Gastroesophageal sphincter (tissue), 4 donors: ENCODE data around the gene USP46. TPM values are rescaled to one million over a fixed set of nuclear protein-coding genes. Genes with fewer than 3 reads are reported as not detected.

Experiments
- ATAC-seq: fragments of 150-250 bp; one replicate; pipeline ENCODE4 v1.9.1; 2016; ENCODE audit warnings: mild to moderate bottlenecking, moderate library complexity
- H3K27ac ChIP-seq, 4 donors: fragments of 200-600 bp; sonication (generic) in 3 of 4; 1 replicate in 3 of 4; 2 replicates in 1 of 4; pipeline ENCODE4 v1.5.1; 2016 to 2019
- H3K27me3 ChIP-seq: fragments of 200-600 bp; sonication (generic); one replicate; pipeline ENCODE4 v1.5.1; 2019
- H3K36me3 ChIP-seq, 2 donors: fragments of 200-600 bp; sonication (generic); one replicate each; pipeline ENCODE4 v1.5.1; 2019; ENCODE audit warnings: control low read depth in 1 of 2
- H3K4me1 ChIP-seq, 3 donors: fragments of 200-600 bp; sonication (generic); 1 replicate in 2 of 3; 2 replicates in 1 of 3; pipeline ENCODE4 v1.5.1; 2016 to 2019; ENCODE audit warnings: control low read depth in 2 of 3
- H3K4me3 ChIP-seq, 2 donors: fragments of 200-600 bp; sonication (generic); one replicate each; pipeline ENCODE4 v1.5.1; 2019; ENCODE audit warnings: mild to moderate bottlenecking in 1 of 2, moderate library complexity in 1 of 2
- H3K9me3 ChIP-seq, 3 donors: fragments of 200-600 bp; sonication (generic); one replicate each; pipeline ENCODE4 v1.5.1; 2017 to 2019; ENCODE audit warnings: control low read depth in 2 of 3
- CTCF ChIP-seq, 4 experiments: fragments of 200-600 bp in 2 of 4; fragments of 450-650 bp in 2 of 4; sonication (generic) in 1 of 4; IDR thresholded peaks; one replicate each; pipeline ENCODE4 v1.5.1; 2017 to 2019; ENCODE audit warnings: antibody characterized with exemption in 4 of 4, mild to moderate bottlenecking in 2 of 4, moderate library complexity in 2 of 4
- EP300 ChIP-seq: sonication (generic); formaldehyde crosslinking; IDR thresholded peaks from one replicate; pipeline ENCODE4 v1.6.1; 2017; ENCODE audit warnings: antibody characterized with exemption, mild to moderate bottlenecking
- POLR2A ChIP-seq, 2 donors: fragments of 450-650 bp; IDR thresholded peaks; one replicate each; pipeline ENCODE4 v1.6.1; 2017; ENCODE audit warnings: antibody characterized with exemption in 2 of 2, mild to moderate bottlenecking in 2 of 2, moderate library complexity in 1 of 2
- POLR2AphosphoS5 ChIP-seq: sonication (generic); formaldehyde crosslinking; IDR thresholded peaks from one replicate; pipeline ENCODE4 v1.6.1; 2017; ENCODE audit warnings: antibody characterized with exemption
- WGBS, 2 donors: methylation state at CpG; one replicate each; pipeline ENCODE4 v1.1.5; 2018; ENCODE audit warnings: low coverage in 1 of 2; 5-methylcytosine and 5-hydroxymethylcytosine counted together
- total RNA-seq, 4 donors: library from RNA; depleted of rRNA; stranded (reverse); fragments of >200 nt; gene quantifications; one replicate each; pipeline ENCODE4 v1.1.0, GENCODE V29; 2016

The USP46 gene
- total RNA-seq, 4 donors from 2014 or later: 8.1 to 9.5 (median 8.7) TPM

DNA sequence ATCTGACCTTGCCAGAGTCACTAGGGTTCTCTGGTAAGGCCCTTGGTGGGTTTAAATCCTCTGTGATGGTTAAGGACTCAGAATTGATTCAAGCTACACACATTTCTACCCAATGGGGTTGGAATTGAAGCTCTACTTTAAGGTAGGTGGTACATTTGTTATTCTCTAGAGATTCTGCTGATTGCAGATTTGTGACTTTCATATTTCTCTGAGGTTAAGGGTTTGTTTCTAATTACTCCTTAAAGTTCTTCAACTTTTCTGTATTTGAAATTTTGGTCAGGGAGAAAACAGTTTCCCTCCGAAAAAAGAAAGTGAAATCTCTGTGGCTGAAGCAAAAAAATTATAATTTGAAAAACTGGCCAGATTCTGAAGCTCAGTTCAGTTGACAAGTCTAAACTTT is 25.8 kb upstream of the USP46 start:
- no peaks in the 10 kb centered on the region for H3K27me3 ChIP-seq
- no peaks in the 10 kb centered on the region for H3K36me3 ChIP-seq
- H3K27ac ChIP-seq: no peak overlapping the region
- no peak for ATAC-seq
- no peak overlapping the region for H3K4me3 ChIP-seq
- TF ChIP-seq EP300 (no peak), POLR2A (IDR thresholded peaks at IDR 0.05) (no peak), POLR2AphosphoS5 (no peak), CTCF (IDR thresholded peaks at IDR 0.05) (no peak)
- no peaks in the 10 kb centered on the region for H3K4me1 ChIP-seq
- 84 to 89% methylated on average over 1 of the region's 1 CpG for WGBS, 2 donors
- no peaks in the 10 kb centered on the region for H3K9me3 ChIP-seq

- TF ChIP-seq EP300 (no peak), POLR2AphosphoS5 (no peak), CTCF (IDR thresholded peaks at IDR 0.05) (no peak), POLR2A (IDR thresholded peaks at IDR 0.05) (no peak)
- no peak overlapping the region for H3K27ac ChIP-seq
- ATAC-seq: no peak
- no peaks in the 10 kb centered on the region for H3K27me3 ChIP-seq
- no peak overlapping the region for H3K4me3 ChIP-seq
- no peaks in the 10 kb centered on the region for H3K4me1 ChIP-seq
- H3K9me3 ChIP-seq: no peaks in the 10 kb centered on the region
- H3K36me3 ChIP-seq: no peaks in the 10 kb centered on the region
- 30 to 33% methylated on average over 2 of the region's 2 CpGs for WGBS, 2 donors
These were observed 21.3 kb upstream of the USP46 start for GRCh38 chr4:52680381-52680780.

- WGBS, 2 donors: 100% methylated on average over 1 of the region's 1 CpG
- no peak for ATAC-seq
- Histone ChIP-seq H3K36me3 (no peaks in the 10 kb centered on the region), H3K27ac (no peak overlapping the region), H3K4me1 (no peaks in the 10 kb centered on the region), H3K9me3 (no peaks in the 10 kb centered on the region), H3K4me3 (no peak overlapping the region), H3K27me3 (no peaks in the 10 kb centered on the region)
- TF ChIP-seq POLR2A (IDR thresholded peaks at IDR 0.05) (no peak), CTCF (IDR thresholded peaks at IDR 0.05) (no peak), POLR2AphosphoS5 (no peak), EP300 (no peak)
These were observed 17.4 kb upstream of the USP46 start for GRCh38 chr4:52676536-52676935.

DNA sequence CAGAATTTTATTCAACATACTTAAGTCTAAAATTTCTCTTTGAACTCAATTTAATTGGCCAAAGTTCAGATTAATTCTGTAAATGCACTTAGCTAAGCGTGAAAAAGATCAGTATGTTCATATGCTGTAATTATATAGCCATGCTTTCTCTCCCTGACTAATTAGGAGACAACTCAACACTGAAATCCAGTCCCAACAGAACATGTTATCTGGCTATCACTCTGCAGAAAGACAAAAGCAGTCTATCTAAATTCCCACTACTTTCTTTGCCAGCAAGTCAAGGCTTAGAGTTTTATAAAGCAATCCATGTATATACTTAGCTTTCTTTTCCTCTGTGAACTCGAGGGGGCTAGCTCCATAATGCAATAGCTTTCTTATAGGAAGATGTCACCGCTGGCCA is 16.0 kb upstream of the USP46 start:
- Histone ChIP-seq H3K4me1 (no peaks in the 10 kb centered on the region), H3K9me3 (no peaks in the 10 kb centered on the region), H3K4me3 (no peak overlapping the region), H3K27ac (no peak overlapping the region), H3K27me3 (no peaks in the 10 kb centered on the region), H3K36me3 (no peaks in the 10 kb centered on the region)
- ATAC-seq: no peak
- 81 to 90% methylated on average over 3 of the region's 3 CpGs for WGBS, 2 donors
- TF ChIP-seq POLR2A (IDR thresholded peaks at IDR 0.05) (no peak), EP300 (no peak), POLR2AphosphoS5 (no peak), CTCF (IDR thresholded peaks at IDR 0.05) (no peak)

- H3K36me3 ChIP-seq: no peaks in the 10 kb centered on the region
- ATAC-seq: no peak
- no peak overlapping the region for H3K27ac ChIP-seq
- no peak overlapping the region for H3K4me3 ChIP-seq
- WGBS, 2 donors: 80% methylated on average over 1 of the region's 2 CpGs; no CpG with 5 or more reads in 1 of the 2 donors
- no peaks in the 10 kb centered on the region for H3K9me3 ChIP-seq
- TF ChIP-seq EP300 (no peak), CTCF (IDR thresholded peaks at IDR 0.05) (no peak), POLR2A (IDR thresholded peaks at IDR 0.05) (no peak), POLR2AphosphoS5 (no peak)
- H3K27me3 ChIP-seq: no peaks in the 10 kb centered on the region
- H3K4me1 ChIP-seq: no peaks in the 10 kb centered on the region
These were observed 11.6 kb upstream of the USP46 start for GRCh38 chr4:52670739-52671138.
